ENCODE results near the gene NLRC3.

- TF ChIP-seq RELA (CRISPR knock-in tag; IDR thresholded peaks at IDR 0.05; ENCODE audit: borderline replicate concordance) (no peak), MYBL2 (CRISPR knock-in tag; IDR thresholded peaks at IDR 0.05) (no peak), CTCF (IDR thresholded peaks at IDR 0.05) (no peak), ETV6 (CRISPR knock-in tag; IDR thresholded peaks at IDR 0.05) (no peak)
- TF ChIP-seq, protein P1, sequence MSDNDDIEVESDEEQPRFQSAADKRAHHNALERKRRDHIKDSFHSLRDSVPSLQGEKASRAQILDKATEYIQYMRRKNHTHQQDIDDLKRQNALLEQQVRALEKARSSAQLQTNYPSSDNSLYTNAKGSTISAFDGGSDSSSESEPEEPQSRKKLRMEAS (CRISPR knock-in tag; IDR thresholded peaks at IDR 0.05): no peak
- TF ChIP-seq, protein P2, sequence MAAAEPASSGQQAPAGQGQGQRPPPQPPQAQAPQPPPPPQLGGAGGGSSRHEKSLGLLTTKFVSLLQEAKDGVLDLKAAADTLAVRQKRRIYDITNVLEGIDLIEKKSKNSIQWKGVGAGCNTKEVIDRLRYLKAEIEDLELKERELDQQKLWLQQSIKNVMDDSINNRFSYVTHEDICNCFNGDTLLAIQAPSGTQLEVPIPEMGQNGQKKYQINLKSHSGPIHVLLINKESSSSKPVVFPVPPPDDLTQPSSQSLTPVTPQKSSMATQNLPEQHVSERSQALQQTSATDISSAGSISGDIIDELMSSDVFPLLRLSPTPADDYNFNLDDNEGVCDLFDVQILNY (CRISPR knock-in tag; IDR thresholded peaks at IDR 0.05): no peak
Measured at GRCh38 chr16:3590736-3591435, 13.7 kb upstream of the NLRC3 start.
